Activated B cell treated with CpG ODN at 0.5 μM for 24 hours (primary cell): ENCODE data around the gene WAC. TPM values are rescaled to one million over a fixed set of nuclear protein-coding genes. Genes with fewer than 3 reads are reported as not detected.
A peak's percentile ranks its signal among the peaks of the same experiment; 100 is the strongest.

Source experiments
- ATAC-seq: fragments of 200-7000 bp; cut with Tn5 transposase; one replicate; pipeline ENCODE4 v1.10.0; 2021; ENCODE audit warnings: low read depth, mild to moderate bottlenecking, moderate library complexity
- CTCF ChIA-PET: fragments of 350-600 bp; sonication (Branson Sonifier 250); formaldehyde crosslinking; loops from one replicate; lab custom pipeline; 2021; ENCODE audit warnings: antibody characterized with exemption; lab: Charles Lee
- POLR2A ChIA-PET: fragments of 350-600 bp; sonication (Branson Sonifier 250); formaldehyde crosslinking; loops from one replicate; lab custom pipeline; 2021; ENCODE audit warnings: antibody characterized with exemption; lab: Charles Lee
- DNase-seq: peaks from one replicate; pipeline ENCODE4 v3.0.0; 2022
- H3K27ac Mint-ChIP-seq: one replicate; pipeline ENCODE4 v1.8.0; 2020; ENCODE audit warnings: mixed read lengths
- H3K27me3 Mint-ChIP-seq: one replicate; pipeline ENCODE4 v1.8.0; 2021; ENCODE audit warnings: mixed read lengths
- H3K36me3 Mint-ChIP-seq: one replicate; pipeline ENCODE4 v1.8.0; 2021; ENCODE audit warnings: low read depth, mixed read lengths
- H3K4me1 Mint-ChIP-seq: one replicate; pipeline ENCODE4 v1.8.0; 2021; ENCODE audit warnings: mixed read lengths
- H3K4me3 Mint-ChIP-seq: one replicate; pipeline ENCODE4 v1.8.0; 2020; ENCODE audit warnings: mild to moderate bottlenecking, mixed read lengths
- H3K9me3 Mint-ChIP-seq: one replicate; pipeline ENCODE4 v1.8.0; 2020; ENCODE audit warnings: mixed read lengths
- CTCF ChIP-seq: fragments of 200-600 bp; IDR thresholded peaks from one replicate; pipeline ENCODE4 v1.8.0; 2022; ENCODE audit warnings: antibody characterized with exemption, mild to moderate bottlenecking
- intact Hi-C: fragments of 100-400 bp; cut with micrococcal nuclease; formaldehyde crosslinking; loops from one replicate; pipeline ENCODE4 v1.15.1; 2024
- total RNA-seq: library from RNA; stranded (reverse); gene quantifications from 2 replicates; pipeline ENCODE4 v1.2.3, GENCODE V29; 2022

The WAC gene
- total RNA-seq, 1 donor from 2014 or later = 159 TPM

GRCh38 chr10:28628184-28628893 is 95.4 kb downstream of the WAC start:
- no peaks in the 10 kb centered on the region for H3K36me3 Mint-ChIP-seq
- no peak overlapping the region for H3K4me3 Mint-ChIP-seq
- TF ChIP-seq CTCF = peak; percentile 90
- DNase-seq = peak; percentile 41
- intact Hi-C loops = loop anchor here (1.0 to 2.0 kb wide), 2 partner anchors 363 to 820 kb away; no protein-coding TSS in a partner anchor
- H3K27me3 Mint-ChIP-seq = peaks cover 17% of the 10 kb centered on the region
- ChIA-PET POLR2A (no interaction called here), CTCF (interaction anchor here (0.6 to 1.5 kb wide), 5 partner anchors 9 to 39 kb away, joined by 3 to 9 read pairs (median 5); no protein-coding TSS in a partner anchor)
- no peaks in the 10 kb centered on the region for H3K9me3 Mint-ChIP-seq
- ATAC-seq = peak; percentile 66
- H3K27ac Mint-ChIP-seq = no peak overlapping the region
- peaks cover 6% of the 10 kb centered on the region for H3K4me1 Mint-ChIP-seq

- H3K9me3 Mint-ChIP-seq = no peaks in the 10 kb centered on the region
- no peaks in the 10 kb centered on the region for H3K36me3 Mint-ChIP-seq
- no peak for TF ChIP-seq CTCF
- ChIA-PET CTCF (no interaction called here), POLR2A (no interaction called here)
- H3K27ac Mint-ChIP-seq = no peak overlapping the region
- no peak for DNase-seq
- H3K4me1 Mint-ChIP-seq = peaks cover 6% of the 10 kb centered on the region
- no peak for ATAC-seq
- intact Hi-C loops = no loop called here
- H3K27me3 Mint-ChIP-seq = peaks cover 24% of the 10 kb centered on the region
- H3K4me3 Mint-ChIP-seq = no peak overlapping the region
Measured at GRCh38 chr10:28631896-28632583, 99.1 kb downstream of the WAC start.

DNA sequence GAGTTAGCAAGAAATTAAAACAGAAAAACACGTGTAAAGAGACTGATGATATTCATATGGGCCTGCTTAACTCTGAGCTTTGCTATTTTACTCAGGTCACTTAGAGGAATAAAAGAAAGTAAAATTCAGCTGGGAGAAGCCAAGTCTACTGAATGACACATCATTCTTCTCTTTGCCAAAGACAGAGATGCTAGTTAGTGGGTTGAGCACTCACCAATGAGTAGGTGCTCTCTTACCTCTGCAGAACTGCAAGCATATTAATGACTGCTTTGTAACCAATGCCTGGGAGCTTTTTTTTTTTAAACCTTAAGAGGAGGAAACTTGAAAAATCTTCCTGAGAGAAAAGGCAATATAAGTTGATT is 99.6 kb downstream of the WAC start:
- H3K9me3 Mint-ChIP-seq = peaks cover 3% of the 10 kb centered on the region
- TF ChIP-seq CTCF = no peak
- H3K27me3 Mint-ChIP-seq = peaks cover 24% of the 10 kb centered on the region
- H3K27ac Mint-ChIP-seq = no peak overlapping the region
- ChIA-PET POLR2A (no interaction called here), CTCF (no interaction called here)
- peaks cover 6% of the 10 kb centered on the region for H3K4me1 Mint-ChIP-seq
- no peaks in the 10 kb centered on the region for H3K36me3 Mint-ChIP-seq
- intact Hi-C loops = no loop called here
- no peak overlapping the region for H3K4me3 Mint-ChIP-seq
- ATAC-seq = no peak
- no peak for DNase-seq

- H3K36me3 Mint-ChIP-seq = no peaks in the 10 kb centered on the region
- ChIA-PET POLR2A (no interaction called here), CTCF (no interaction called here)
- no peaks in the 10 kb centered on the region for H3K4me1 Mint-ChIP-seq
- ATAC-seq (no peak), DNase-seq (no peak)
- no peak for TF ChIP-seq CTCF
- H3K4me3 Mint-ChIP-seq = no peak overlapping the region
- H3K27ac Mint-ChIP-seq = no peak overlapping the region
- intact Hi-C loops = no loop called here
- H3K9me3 Mint-ChIP-seq = peaks cover 6% of the 10 kb centered on the region
- peaks cover 16% of the 10 kb centered on the region for H3K27me3 Mint-ChIP-seq
Measured at GRCh38 chr10:28633750-28634149, 100.8 kb downstream of the WAC start.

DNA sequence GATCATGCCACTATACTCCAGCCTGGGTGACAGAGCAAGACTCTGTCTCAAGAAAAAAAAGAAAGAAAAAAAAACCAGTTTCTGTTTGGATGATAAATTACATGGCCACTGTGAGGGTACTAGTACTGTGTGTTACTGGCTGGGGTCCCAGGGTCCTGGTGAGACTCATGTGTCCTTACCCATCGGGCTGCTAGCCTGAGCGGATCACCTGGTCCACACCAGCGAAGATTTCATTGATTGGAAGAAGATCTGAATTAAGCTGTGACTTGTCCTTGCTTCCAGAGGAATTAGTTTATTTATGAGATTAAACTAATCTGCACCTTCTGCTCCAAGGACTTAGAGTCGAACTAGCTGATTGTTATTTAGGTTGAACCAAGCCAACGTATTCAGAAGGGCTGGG is 104.4 kb downstream of the WAC start:
- Mint-ChIP-seq H3K4me3 (no peak overlapping the region), H3K9me3 (peaks cover 7% of the 10 kb centered on the region), H3K36me3 (no peaks in the 10 kb centered on the region), H3K27ac (no peak overlapping the region), H3K27me3 (peaks cover 10% of the 10 kb centered on the region), H3K4me1 (no peaks in the 10 kb centered on the region)
- no peak for TF ChIP-seq CTCF
- DNase-seq = no peak
- no peak for ATAC-seq
- intact Hi-C loops = no loop called here
- ChIA-PET POLR2A (no interaction called here), CTCF (interaction anchor here (0.7 kb wide), 1 partner anchor 17 kb away, joined by 4 read pairs; no protein-coding TSS in a partner anchor)
